Hepatocyte (in vitro differentiated cells): Measurements from ENCODE around the gene AP2A1. TPM values are rescaled to one million over a fixed set of nuclear protein-coding genes. Genes with fewer than 3 reads are reported as not detected.
"Not testable (repeated sequence)": the region's sequence is repeated elsewhere in the genome, so short reads cannot be mapped to it uniquely, and the experiment has no call there.

Experiments used
- DNase-seq: peaks from one replicate; pipeline ENCODE4 v3.0.0-alpha.2; 2016; ENCODE audit warnings: low spot score
- H2AFZ ChIP-seq: fragments of 200-600 bp; sonication (generic); 2 replicates; pipeline ENCODE4 v1.6.0; 2016; ENCODE audit warnings: antibody characterized with exemption, mild to moderate bottlenecking
- H3K27ac ChIP-seq: fragments of 200-600 bp; sonication (generic); 2 replicates; pipeline ENCODE4 v1.5.1; 2016; ENCODE audit warnings: mild to moderate bottlenecking
- H3K27me3 ChIP-seq: fragments of 200-600 bp; sonication (generic); 2 replicates; pipeline ENCODE4 v1.6.1; 2016
- H3K36me3 ChIP-seq: fragments of 200-600 bp; sonication (generic); replicated peaks from 2 replicates; pipeline ENCODE4 v1.5.1; 2016; ENCODE audit warnings: low read depth; ENCODE audit not compliant: insufficient read depth
- H3K4me1 ChIP-seq: fragments of 200-600 bp; sonication (generic); 2 replicates; pipeline ENCODE4 v1.5.1; 2016; ENCODE audit warnings: mild to moderate bottlenecking, moderate library complexity; ENCODE audit not compliant: insufficient read depth
- H3K4me2 ChIP-seq: fragments of 200-600 bp; sonication (generic); 2 replicates; pipeline ENCODE4 v1.6.0; 2016
- H3K4me3 ChIP-seq: fragments of 200-600 bp; sonication (generic); 2 replicates; pipeline ENCODE4 v1.5.1; 2016; ENCODE audit warnings: mild to moderate bottlenecking
- H3K79me2 ChIP-seq: fragments of 200-600 bp; sonication (generic); 2 replicates; pipeline ENCODE4 v1.6.0; 2017; ENCODE audit warnings: mild to moderate bottlenecking
- H3K9me2 ChIP-seq: fragments of 200-600 bp; sonication (generic); replicated peaks from 2 replicates; pipeline ENCODE4 v1.6.0; 2017; ENCODE audit warnings: mild to moderate bottlenecking; ENCODE audit not compliant: insufficient read depth
- H3K9me3 ChIP-seq: fragments of 200-600 bp; sonication (generic); 2 replicates; pipeline ENCODE4 v1.5.1; 2016; ENCODE audit warnings: low read depth, mild to moderate bottlenecking
- H4K20me1 ChIP-seq: fragments of 200-600 bp; sonication (generic); 2 replicates; pipeline ENCODE4 v1.6.0; 2016; ENCODE audit warnings: mild to moderate bottlenecking; ENCODE audit not compliant: insufficient read depth, poor library complexity, severe bottlenecking
- CTCF ChIP-seq: fragments of 200-600 bp; sonication (generic); IDR thresholded peaks from 2 replicates; pipeline ENCODE4 v1.5.1; 2016; ENCODE audit warnings: antibody characterized with exemption, mild to moderate bottlenecking; ENCODE audit not compliant: poor library complexity
- EZH2 ChIP-seq: fragments of 200-600 bp; sonication (generic); IDR thresholded peaks from 2 replicates; pipeline ENCODE4 v1.6.1; 2016; ENCODE audit warnings: antibody characterized with exemption, mild to moderate bottlenecking, borderline replicate concordance
- EZH2phosphoT487 ChIP-seq: fragments of 200-600 bp; sonication (generic); IDR thresholded peaks from one replicate; pipeline ENCODE4 v1.6.1; 2018; ENCODE audit warnings: antibody characterized with exemption, mild to moderate bottlenecking, low read depth, moderate library complexity; ENCODE audit not compliant: unreplicated experiment, severe bottlenecking
- WGBS: methylation state at CpG from one replicate; pipeline ENCODE4 v1.1.6; 2016; ENCODE audit warnings: low lambda C conversion rate; ENCODE audit errors: missing lambda C conversion rate; 5-methylcytosine and 5-hydroxymethylcytosine counted together
- polyA plus RNA-seq: library from polyadenylated mRNA; unstranded; fragments of >200 nt; fragmentation: Nextera tagmentation; extraction: Ambion mirVana; gene quantifications from 2 replicates; pipeline ENCODE4 v1.2.1, GENCODE V29; 2016
- total RNA-seq: library from RNA; depleted of rRNA; stranded (reverse); fragments of >200 nt; gene quantifications from 2 replicates; pipeline ENCODE4 v1.2.3, GENCODE V29; 2014

Gene AP2A1
- total RNA-seq, result 59.3 and 64.8 TPM in 2 replicates
- 60.4 and 62.1 TPM in 2 replicates for polyA plus RNA-seq

DNA sequence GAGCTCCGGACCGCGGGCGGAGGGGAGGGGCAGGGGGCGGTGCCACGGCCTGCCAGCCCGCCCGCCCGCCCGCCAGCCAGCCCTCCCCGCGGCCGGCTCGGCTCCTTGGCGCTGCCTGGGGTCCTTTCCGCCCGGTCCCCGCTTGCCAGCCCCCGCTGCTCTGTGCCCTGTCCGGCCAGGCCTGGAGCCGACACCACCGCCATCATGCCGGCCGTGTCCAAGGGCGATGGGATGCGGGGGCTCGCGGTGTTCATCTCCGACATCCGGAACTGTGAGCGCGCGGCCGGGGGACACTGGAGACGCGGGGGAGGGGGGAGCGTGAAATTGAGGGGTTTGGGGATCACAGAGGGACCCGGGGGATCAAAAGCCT lies at the start of gene AP2A1:
AP2A1 (plus strand) TSS at position 72 of the 370 bp plus-strand sequence; CDS start at position 205, 133 bp downstream.
- DNase-seq, result no peak
- WGBS, result 2% methylated on average over 10 of the region's 38 CpGs

GRCh38 chr19:49718511-49718910 lies 48.3 kb upstream of the AP2A1 start:
- Histone ChIP-seq H3K27ac (no peak overlapping the region), H3K79me2 (no peaks in the 10 kb centered on the region), H3K4me3 (no peak overlapping the region), H3K36me3 (no peaks in the 10 kb centered on the region), H3K4me1 (no peaks in the 10 kb centered on the region), H3K9me3 (no peaks in the 10 kb centered on the region), H4K20me1 (no peaks in the 10 kb centered on the region), H2AFZ (no peak overlapping the region), H3K27me3 (no peaks in the 10 kb centered on the region), H3K9me2 (no peaks in the 10 kb centered on the region), H3K4me2 (no peak overlapping the region)
- no peak for DNase-seq
- WGBS, result 85% methylated on average over 8 of the region's 8 CpGs
- TF ChIP-seq CTCF (no peak), EZH2phosphoT487 (no peak), EZH2 (no peak)

More for the DNA sequence above, at the start of gene AP2A1:
- H3K36me3 ChIP-seq, result no peaks in the 10 kb centered on the region
- peak within 1 kb of the TSS; percentile 67 for H3K4me3 ChIP-seq
- TF ChIP-seq EZH2 (no peak), EZH2phosphoT487 (no peak), CTCF (no peak)
- H3K9me2 ChIP-seq, result no peaks in the 10 kb centered on the region
- peak within 1 kb of the TSS; percentile 16 for H2AFZ ChIP-seq
- H3K79me2 ChIP-seq, result peaks cover 48% of the 10 kb centered on the region
- no peaks in the 10 kb centered on the region for H3K9me3 ChIP-seq
- no peaks in the 10 kb centered on the region for H4K20me1 ChIP-seq
- peak within 1 kb of the TSS; percentile 94 for H3K4me2 ChIP-seq
- H3K27ac ChIP-seq, result peak within 1 kb of the TSS; percentile 92
- no peaks in the 10 kb centered on the region for H3K27me3 ChIP-seq
- H3K4me1 ChIP-seq, result peaks cover 11% of the 10 kb centered on the region

DNA sequence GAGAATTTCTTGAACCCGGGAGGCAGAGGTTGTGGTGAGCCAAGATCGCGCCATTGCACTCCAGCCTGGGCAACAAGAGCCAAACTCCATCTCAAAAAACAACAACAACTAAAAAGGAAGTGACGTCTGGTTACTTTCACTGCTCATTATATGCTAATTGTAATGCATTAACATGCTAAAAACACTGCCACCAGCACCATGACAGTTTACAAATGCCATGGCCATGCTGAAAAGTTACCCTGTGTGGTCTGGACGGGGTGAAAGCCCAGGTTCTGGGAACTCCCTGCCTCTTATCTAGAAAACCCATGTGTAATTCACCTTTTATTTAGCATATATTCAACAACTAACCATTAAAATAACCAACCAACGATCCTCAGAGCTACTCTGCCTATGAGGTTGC lies 47.8 kb upstream of the AP2A1 start:
- Histone ChIP-seq H3K9me3 (no peaks in the 10 kb centered on the region), H3K36me3 (no peaks in the 10 kb centered on the region), H3K4me2 (no peak overlapping the region), H3K9me2 (no peaks in the 10 kb centered on the region), H2AFZ (no peak overlapping the region), H3K4me3 (no peak overlapping the region), H3K79me2 (no peaks in the 10 kb centered on the region), H4K20me1 (no peaks in the 10 kb centered on the region), H3K4me1 (no peaks in the 10 kb centered on the region), H3K27me3 (no peaks in the 10 kb centered on the region), H3K27ac (no peak overlapping the region)
- WGBS, result 78% methylated on average over 6 of the region's 6 CpGs
- TF ChIP-seq CTCF (no peak), EZH2 (no peak), EZH2phosphoT487 (no peak)
- DNase-seq, result no peak

DNA sequence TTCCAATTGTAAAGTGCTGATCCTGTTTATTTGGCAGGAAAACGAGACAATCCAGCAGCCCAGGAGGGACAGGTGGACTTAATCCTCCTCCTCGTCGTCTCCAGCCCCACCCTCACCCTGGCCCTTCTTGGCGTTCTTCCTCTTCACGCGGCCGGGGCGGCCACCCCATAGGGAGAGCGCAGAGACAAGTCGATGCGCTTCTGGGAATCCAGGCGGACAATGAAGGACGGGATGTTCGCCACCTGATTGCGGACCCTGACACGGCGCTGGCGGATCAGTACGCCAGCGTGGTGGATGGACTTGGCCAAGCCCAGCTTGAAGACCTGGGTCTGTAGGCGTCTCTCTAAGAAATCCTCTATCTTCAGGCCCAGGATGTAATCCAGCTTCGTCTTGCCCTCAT lies 47.4 kb upstream of the AP2A1 start:
- not testable (repeated sequence) for H3K79me2 ChIP-seq, H3K9me2 ChIP-seq, H3K36me3 ChIP-seq, H3K27me3 ChIP-seq, H3K4me3 ChIP-seq, H3K4me2 ChIP-seq, H3K27ac ChIP-seq, H3K4me1 ChIP-seq, H3K9me3 ChIP-seq, H2AFZ ChIP-seq, DNase-seq, H4K20me1 ChIP-seq
- 83% methylated on average over 22 of the region's 22 CpGs for WGBS
